ENCODE data around the gene SLC25A25. TPM values are rescaled to one million over a fixed set of nuclear protein-coding genes. Genes with fewer than 3 reads are reported as not detected.

The SLC25A25 gene
- total and polyA plus RNA-seq, 9 of the 15 experiments (the other 6 are each of a cell fraction or from before 2014, with no cell fraction given): 0.07 to 35.9 (median 23.2) TPM

- TF ChIP-seq CLOCK (CRISPR knock-in tag; IDR thresholded peaks at IDR 0.05; ENCODE audit: borderline replicate concordance): no peak
- peak; percentile 96 for TF ChIP-seq SOX6 (IDR thresholded peaks at IDR 0.05)
- TF ChIP-seq TCF3 (CRISPR knock-in tag; IDR thresholded peaks at IDR 0.05): peak; percentile 82
- 0 out of 2 replicates have a peak, but pooled peaks have one; percentile 40 for TF ChIP-seq ZNF75A (CRISPR knock-in tag; IDR thresholded peaks at IDR 0.05)
- peak; percentile 64 for TF ChIP-seq ATF7 (IDR thresholded peaks at IDR 0.05)
- TF ChIP-seq PKNOX1 (IDR thresholded peaks at IDR 0.05): peak; percentile 83
- TF ChIP-seq ETV6 (IDR thresholded peaks at IDR 0.05; ENCODE audit: borderline replicate concordance in 1 of 2, low read depth in 2 of 2, low read length in 1 of 2): peak; percentile 34 to 72; a peak in 1 of 4 replicates
- no peak for TF ChIP-seq ETV6 (CRISPR knock-in tag; IDR thresholded peaks at IDR 0.05; ENCODE audit: borderline replicate concordance)
- 0 out of 2 replicates have a peak, but pooled peaks have one; percentile 23 for TF ChIP-seq ZBTB40 (IDR thresholded peaks at IDR 0.05)
- TF ChIP-seq ZBTB40 (CRISPR knock-in tag; IDR thresholded peaks at IDR 0.05): no peak
- peak; percentile 60; the same call in 1 of the 2 replicates for TF ChIP-seq ETV5 (CRISPR knock-in tag; IDR thresholded peaks at IDR 0.05; ENCODE audit: low read depth)
- peak; percentile 97 for TF ChIP-seq SMARCC2 (IDR thresholded peaks at IDR 0.05; ENCODE audit: low read depth)
- peak; percentile 71 for TF ChIP-seq NEUROD1 (IDR thresholded peaks at IDR 0.05; ENCODE audit: borderline replicate concordance, low read depth, low read length, partially characterized antibody)
- TF ChIP-seq ZNF316 (IDR thresholded peaks at IDR 0.05): peak; percentile 63; the same call in 1 of the 2 replicates
These were observed 10.7 kb downstream of the SLC25A25 start (continued) for GRCh38 chr9:128078504-128079434.
